Measurements from ENCODE around the gene XRN2.

GRCh38 chr20:21411725-21412124 is 108.6 kb downstream of the XRN2 start:
- TF ChIP-seq MLLT10 (CRISPR knock-in tag; IDR thresholded peaks at IDR 0.05), result no peak
- no peak for TF ChIP-seq CTCF (CRISPR knock-in tag; IDR thresholded peaks at IDR 0.05)
- no peak for TF ChIP-seq SIN3B (IDR thresholded peaks at IDR 0.05; ENCODE audit: low read length)
- TF ChIP-seq ZNF280B (CRISPR knock-in tag; IDR thresholded peaks at IDR 0.05; ENCODE audit: borderline replicate concordance), result no peak
- TF ChIP-seq NFIB (CRISPR knock-in tag; IDR thresholded peaks at IDR 0.05; ENCODE audit: borderline replicate concordance), result no peak
- no peak for TF ChIP-seq GPN1 (CRISPR knock-in tag; IDR thresholded peaks at IDR 0.05; ENCODE audit: borderline replicate concordance)
- TF ChIP-seq ZFX (CRISPR knock-in tag; IDR thresholded peaks at IDR 0.05; ENCODE audit: low read depth), result no peak
- TF ChIP-seq ZNF678 (CRISPR knock-in tag; IDR thresholded peaks at IDR 0.05), result no peak
- no peak for TF ChIP-seq U2AF2 (IDR thresholded peaks at IDR 0.05; ENCODE audit: low read depth, low read length)
- no peak for TF ChIP-seq EZH2 (conservative IDR thresholded peaks at IDR 0.05; ENCODE audit: low read depth, low read length)

Data from HepG2 (cell line).